DMS53 treated with DMSO at 0.1 percent for 48 hours (cell line): ENCODE data around the gene TTC27.
"Not testable (repeated sequence)": the region's sequence is repeated elsewhere in the genome, so short reads cannot be mapped to it uniquely, and the experiment has no call there.

Experiments
- DNase-seq: peaks from one replicate; lab custom pipeline; 2025; ENCODE audit not compliant: unreplicated experiment; lab: John Stamatoyannopoulos, UW

Gene TTC27

DNA sequence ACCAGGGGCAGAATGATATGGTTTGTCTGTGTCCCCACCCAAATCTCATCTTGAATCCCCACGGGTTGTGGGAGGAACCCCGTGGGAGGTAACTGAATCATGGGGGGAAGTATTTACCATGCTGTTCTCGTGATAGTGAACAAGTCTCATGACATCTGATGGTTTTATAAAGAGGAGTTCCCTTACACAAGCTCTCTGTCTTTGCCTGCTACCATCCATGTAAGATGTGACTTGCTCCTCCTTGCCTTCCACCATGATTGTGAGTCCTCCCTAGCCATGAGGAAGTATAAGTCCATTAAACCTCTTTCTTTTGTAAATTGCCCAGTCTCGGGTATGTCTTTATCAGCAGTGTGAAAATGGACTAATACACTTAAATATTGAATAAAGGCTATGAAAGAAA, 218.4 kb downstream of the TTC27 start:
- DNase-seq: not testable (repeated sequence)

DNA sequence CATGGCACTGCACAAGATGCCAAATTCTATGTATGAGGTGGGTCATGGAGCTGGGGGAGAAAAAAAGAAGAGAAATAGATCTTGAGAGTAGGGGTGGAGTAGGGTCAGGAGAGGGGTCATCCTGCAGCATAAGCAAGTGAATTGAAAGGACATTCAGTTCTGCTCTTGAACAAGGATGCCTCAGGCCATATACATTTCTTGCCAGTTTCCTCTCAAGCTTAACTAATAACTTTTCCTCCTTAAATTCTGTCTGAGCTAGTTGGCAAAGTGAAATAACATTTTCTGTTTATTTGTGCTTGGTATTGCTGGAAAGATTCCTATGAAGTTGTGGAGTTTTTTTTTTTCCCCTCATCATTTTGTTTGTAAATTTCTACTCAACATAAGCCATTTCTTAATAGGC, 219.9 kb downstream of the TTC27 start:
- no peak for DNase-seq

DNA sequence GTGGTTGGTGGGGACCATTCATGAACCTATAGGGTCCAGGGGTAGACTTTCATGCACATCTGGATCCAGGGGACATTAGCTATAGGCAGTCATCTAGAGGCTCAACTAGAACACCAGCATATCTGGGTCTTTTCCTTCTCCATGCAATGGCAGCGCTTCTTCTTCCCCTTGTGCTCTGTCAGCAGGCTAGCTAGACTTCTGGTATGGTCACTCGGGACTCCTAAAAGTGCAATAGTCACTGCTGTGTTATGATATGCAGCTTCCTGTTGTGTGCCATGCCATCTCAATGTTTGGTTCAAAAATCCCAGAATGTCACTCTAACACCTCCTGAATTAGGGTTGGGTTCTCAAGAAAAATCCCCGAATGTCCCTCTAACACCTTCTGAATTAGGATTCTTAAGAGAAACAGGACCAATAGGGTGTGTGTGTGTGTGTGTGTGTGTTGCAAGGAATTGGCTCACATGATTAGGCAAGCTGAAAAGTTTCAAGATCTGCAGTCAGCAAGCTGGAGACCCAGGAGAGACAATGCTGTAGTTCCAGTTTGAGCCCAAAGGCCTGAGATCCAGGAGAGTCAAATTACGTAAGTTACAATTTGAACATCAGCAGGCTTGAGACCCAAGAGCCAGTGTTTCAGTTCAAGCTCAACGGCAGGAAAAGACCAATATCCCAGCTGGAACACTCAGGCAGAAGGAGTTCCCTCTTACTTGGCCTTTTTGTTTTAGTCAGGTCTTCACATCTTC, 221.8 kb downstream of the TTC27 start:
- no peak for DNase-seq

DNA sequence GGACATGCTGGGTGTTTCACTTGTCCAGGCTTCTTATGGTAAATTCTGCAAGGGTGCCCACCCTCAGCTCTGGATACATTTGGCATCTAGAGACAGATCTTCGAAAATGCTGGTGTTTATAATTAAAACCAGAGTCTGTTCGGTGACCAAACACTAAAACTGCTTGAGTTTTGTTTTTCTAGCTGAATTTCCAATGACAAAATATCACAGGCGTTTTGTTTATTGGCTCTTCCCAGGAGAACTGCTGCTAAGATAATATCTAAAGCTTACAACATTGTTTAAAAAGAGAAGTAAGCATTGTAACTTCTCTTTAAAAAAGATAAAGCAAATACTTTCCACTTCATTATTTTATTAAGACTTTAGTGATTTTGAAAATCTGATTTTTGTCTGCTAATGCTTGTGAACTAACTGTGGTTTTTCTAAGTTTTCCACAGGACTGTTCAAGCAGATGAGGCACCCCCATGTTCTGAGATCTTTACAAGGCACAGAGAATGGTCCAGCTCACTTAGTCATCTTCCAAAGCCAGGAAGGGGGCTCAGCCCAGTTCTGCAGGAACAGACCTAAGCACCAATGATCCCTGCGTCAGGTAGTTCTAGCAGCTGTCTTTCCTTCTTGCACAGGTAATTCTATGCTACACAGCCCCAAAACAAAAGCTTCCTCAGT, 224.1 kb downstream of the TTC27 start:
- DNase-seq: no peak

DNA sequence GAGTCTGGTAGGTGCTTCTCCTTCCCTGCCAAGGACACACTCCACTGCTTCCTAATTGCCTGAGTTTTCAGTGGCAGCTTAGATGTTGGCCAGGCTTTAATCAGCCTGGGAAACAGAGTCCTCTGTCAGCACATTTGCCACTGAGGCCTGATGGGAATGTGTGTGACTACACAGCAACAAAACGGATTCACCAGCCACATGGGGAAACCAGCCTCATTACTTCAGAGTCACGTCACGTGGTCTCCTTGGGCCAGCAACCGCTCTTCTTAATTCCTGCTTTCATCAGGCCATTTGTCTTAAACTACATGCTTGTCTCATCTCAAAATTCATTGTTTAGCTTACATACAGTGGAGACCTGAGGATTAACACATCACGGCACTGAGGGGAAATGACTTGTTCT, 225.0 kb downstream of the TTC27 start:
- no peak for DNase-seq

DNA sequence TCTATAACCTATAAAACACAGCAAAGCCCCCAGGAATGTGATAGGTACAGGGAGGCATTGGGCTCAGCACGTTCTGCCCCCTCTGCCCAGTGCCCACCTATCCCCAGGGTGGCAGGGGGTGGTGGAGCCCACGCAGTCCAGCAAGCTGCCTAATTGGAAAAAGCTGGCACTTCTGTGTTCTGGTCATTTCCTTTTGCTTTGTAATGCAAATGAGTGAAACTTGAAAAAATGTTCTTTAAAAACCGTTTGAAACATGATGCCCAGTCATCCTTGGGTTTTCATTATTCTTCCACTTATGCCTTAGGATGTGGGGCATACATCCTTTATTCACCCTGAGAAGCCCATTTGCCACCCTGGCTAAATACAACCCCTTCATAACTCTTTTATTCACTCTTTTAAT, 229.0 kb downstream of the TTC27 start:
- DNase-seq: no peak

DNA sequence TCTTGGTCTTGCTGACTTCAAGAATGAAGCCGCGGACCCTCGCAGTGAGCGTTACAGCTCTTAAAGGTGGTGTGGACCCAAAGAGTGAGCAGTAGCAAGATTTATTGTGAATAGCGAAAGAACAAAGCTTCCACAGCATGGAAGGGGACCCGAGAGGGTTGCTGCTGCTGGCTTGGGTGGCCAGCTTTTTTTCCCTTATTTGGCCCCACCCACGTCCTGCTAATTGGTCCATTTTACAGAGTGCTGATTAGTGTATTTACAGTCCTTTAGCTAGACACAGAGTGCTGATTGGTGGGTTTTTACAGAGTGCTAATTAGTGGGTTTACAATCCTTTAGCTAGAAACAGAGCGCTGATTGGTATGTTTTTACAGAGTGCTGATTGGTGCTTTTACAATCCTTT, 230.9 kb downstream of the TTC27 start:
- DNase-seq: no peak

DNA sequence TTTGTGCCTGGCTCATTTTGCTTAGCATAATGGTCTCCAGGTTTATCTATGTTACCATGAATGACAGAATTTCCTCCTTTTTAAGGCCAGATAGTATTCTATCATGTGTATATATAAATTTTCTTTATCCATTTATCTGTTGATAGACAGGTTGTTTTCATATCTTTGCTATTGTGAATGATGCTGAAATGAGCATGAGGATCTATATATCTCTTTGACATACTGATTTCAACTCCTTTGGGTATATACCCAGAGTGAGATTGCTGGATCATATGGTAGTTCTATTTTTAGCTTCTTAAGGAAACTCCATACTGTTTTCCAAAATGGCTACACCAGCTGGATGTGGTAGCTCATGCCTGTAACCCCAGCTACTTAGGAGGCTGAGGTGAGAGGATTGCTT, 232.5 kb downstream of the TTC27 start:
- DNase-seq: no peak

DNA sequence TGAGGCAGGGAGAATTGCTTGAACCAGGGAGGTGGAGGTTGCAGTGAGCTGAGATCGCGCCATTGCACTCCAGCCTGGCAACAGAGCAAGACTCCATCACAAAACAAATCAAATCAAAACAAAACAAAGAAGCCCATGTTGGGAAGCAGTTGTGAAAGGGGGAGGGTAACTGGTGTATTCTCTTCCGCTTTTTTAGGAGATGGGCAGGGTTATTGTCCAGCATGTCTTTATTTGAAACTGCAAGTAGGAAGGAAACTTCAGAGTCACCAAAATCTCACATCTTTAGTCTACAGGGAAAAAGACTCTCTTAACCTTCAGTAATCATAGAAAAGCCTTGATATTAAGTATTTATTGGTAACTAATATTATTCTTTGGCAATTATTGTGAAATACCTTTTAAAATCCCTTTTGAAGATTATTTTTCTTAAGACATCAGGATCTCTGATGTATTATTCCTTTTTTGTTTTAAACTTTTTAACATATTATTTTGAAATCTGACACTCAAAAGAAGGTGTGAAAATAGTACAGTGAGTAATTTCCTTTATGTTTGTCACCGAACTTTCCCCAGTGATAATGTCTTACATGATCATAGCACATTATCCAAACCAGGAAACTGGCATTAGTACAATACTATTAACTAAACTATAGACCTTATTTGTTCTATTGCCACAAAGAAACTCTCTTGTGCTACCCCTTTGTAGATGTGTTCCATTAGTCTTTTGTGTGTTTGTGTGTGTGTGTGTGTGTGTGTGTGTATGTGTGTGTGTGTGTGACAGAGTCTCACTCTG, 234.6 kb downstream of the TTC27 start:
- no peak for DNase-seq

DNA sequence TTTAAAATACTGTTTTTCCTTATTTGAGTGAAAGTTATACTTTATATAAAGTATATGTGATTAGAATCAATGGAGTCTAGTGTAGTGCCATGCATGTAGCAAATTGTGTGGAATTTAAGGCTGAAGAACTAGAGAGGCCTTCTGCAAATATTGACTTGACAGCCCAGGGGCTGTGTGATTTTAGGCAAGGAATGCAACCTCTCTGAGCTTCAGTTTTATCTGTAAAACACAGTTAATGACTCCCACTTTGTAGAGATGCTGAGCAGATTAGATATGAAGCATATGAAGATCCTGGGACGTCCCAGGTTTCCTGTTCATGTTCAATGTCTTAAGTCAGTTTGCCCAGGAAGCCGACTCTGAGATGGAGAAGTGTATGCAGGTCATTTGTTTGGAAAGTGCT, 235.5 kb downstream of the TTC27 start:
- no peak for DNase-seq

DNA sequence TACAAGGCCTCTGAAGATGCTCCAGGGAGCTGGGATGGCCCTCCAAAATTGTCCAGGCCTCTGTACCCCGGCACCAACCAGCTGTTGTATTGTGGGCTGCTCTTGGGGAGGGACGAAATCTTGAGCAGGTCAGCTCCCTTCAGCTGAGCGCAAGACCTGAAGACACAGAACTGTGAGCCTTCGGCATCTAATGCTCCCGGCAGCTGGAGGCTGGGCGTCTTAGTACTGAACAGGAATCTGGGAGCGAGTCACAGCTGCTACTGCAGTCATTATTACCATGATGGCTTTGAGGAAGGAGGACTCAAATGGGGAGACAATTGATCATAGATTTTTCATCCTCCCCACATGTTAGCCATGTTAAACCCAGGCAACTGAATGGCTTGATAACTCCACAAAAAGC, 236.0 kb downstream of the TTC27 start:
- no peak for DNase-seq

DNA sequence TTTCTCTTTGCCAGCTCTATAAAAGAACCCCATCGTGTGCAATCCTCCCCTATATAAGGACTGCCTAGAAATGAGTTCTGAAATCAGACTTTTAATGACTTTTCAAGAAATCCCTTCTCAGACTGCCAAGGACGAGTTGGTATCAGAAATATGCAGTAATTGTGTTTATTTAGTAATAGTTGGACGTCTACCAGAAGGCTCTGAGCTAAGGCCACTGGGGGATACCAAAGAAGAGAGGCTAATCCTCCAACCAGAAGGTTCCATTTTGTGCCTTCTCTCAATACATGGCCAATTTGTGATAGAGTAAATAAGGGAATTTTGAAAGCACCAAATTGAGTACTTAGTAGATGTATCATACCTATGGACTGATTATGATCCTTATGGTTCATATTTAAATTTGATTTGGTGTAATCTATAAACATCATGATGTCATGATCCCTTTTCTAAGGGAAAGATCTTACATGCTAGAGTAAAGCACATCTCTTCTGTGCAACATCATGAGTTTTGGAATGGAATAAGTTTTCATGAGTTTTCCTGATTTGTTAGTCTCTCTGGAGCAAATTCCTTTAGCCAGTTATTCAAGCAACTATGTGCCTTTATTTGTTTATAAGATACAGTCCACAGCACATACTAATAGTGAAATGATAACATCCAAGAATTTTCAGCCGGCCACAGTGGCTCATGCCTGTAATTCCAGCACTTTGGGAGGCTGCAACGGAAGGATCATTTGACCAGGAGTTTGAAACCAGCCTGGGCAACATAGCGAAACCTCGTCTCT, 236.7 kb downstream of the TTC27 start:
- DNase-seq: no peak

DNA sequence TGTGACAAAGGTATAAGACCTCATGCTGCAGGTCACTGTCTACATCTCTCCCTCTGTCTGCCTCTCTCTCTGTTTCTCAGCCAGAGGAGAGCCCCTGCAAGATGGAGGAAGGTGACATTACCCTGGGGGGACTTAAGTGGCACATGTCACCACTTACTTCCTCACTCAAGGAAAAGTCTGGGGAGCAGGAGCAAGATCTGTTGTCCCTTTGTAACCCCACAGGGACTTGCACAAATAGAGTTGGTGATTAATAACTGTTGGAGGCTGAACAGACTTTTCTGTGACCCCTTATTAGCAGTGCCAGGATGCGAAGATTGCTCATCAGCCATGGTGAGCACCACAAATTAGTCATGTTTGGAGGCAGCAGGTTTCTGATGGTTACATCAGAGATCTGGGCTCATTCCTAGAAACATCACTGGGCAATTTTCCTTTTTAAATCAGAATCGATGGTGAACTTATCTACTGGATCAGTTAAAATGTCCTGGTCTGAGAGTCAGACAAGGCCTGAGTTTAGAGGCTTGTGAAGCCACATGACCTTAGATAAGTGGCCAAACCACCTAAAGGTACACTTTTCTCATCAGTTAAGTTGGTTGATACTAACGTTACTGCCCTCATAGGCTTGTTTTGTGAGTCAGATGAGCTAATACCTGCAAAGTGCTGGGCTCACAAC, 237.7 kb downstream of the TTC27 start:
- DNase-seq: no peak

DNA sequence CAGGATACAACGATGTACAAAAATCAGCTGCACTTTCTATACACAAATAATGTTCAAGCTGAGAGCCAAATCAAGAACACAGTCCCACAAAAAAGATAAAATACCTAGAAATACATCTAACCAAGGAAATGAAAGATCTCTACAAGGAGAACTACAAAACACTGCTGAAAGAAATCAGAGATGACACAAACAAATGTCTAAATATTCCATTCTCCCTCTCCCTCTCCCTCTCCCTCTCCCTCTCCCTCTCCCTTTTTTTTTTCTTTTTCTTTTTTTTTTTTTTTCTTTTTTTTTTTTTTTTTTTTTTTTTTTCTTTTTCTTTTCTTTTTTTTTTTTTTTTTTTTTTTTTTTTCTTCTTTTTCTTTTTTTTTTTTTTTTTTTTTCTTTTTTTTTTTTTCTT, 238.6 kb downstream of the TTC27 start:
- DNase-seq: not testable (repeated sequence)
